GM19099 (cell line): ENCODE data around the gene C10orf95.

Experiments used
- POLR2A ChIP-seq: IDR thresholded peaks from 3 replicates; pipeline ENCODE4 v1.6.1; 2011; ENCODE audit warnings: low read depth; ENCODE audit not compliant: insufficient read length; ENCODE audit errors: extremely low read depth

Gene C10orf95

DNA sequence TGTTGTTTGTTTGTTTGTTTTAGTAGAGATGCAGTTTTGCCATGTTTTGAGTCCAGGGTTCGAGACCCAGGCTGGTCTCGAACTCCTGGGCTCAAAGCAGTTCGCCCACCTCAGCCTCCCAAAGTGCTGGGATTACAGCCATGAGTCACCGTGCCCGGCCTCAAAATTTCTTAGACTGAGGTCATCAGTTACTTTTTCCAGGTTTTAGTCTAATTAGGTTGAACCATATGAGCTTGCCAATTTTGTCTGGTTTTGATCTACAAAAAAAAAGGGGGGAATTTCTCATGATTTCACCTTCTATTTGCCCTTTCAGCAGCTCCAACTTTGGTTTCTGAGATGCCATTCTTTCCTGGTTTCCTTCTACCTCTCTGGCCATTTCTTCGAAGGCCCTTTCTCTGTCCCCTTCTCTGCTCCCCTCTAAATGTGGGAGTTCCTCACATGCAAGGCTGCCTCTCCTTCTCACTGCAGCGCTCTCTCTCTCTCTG lies 24.5 kb downstream of the C10orf95 start:
- TF ChIP-seq POLR2A = no peak

DNA sequence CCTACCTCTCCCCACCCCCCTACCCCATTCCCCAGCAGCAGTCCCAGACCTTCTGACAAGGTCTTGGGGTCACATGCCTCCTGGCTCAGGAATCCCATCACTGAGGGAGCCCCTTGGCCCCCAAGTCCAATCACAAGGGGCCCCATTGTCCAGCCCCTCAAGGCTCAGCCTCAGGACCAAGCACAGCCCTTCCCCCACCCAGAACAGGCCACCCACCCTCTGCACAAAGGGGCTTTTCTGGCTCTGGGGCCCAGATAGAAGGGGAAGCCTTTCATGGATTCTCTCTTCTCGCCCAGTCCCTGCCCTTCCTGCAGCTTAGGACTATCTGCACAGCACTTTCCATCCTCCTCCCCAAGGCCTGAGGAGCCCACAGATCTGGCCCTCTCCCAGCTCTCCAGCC lies 25.9 kb downstream of the C10orf95 start:
- no peak for TF ChIP-seq POLR2A

DNA sequence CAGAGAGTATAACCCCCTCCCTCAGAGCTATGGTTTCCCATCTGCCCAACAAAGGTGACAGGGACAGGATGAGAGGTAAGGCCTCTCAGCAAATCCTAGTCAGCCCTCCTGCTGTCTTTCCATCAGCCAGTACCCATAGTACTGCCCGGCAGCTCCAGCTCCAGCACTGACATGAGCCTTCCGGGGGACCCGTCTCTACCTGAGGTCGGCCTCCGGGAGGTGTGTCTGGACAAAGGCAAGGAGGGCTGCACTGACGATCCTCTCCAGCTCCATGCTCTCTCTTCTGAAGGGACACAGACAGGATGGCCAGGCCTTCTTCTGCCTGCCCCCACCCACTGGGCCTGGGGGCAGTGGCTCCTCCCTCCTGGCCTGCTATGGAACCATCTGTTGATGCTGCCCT lies 26.4 kb downstream of the C10orf95 start:
- no peak for TF ChIP-seq POLR2A

DNA sequence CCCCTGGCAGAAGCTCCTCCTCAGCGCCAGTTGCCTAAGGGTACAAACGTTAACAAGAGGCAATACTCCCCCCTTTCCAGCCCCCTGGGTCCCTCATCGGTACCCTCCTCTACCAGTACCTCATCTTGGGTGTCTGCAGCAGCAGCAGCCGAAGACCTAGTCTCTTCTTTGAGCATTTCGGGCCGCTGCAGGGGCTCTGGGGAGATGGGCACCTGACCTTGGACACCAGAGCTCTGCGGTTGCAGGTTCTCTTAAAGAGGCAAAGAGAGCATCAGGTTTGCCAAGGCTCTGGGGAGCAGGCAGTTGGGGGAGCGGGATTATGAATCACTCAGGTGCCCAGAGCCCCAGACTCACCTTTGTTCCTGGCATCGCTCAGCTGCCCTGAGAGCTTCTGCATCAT lies 27.2 kb downstream of the C10orf95 start:
- no peak for TF ChIP-seq POLR2A

DNA sequence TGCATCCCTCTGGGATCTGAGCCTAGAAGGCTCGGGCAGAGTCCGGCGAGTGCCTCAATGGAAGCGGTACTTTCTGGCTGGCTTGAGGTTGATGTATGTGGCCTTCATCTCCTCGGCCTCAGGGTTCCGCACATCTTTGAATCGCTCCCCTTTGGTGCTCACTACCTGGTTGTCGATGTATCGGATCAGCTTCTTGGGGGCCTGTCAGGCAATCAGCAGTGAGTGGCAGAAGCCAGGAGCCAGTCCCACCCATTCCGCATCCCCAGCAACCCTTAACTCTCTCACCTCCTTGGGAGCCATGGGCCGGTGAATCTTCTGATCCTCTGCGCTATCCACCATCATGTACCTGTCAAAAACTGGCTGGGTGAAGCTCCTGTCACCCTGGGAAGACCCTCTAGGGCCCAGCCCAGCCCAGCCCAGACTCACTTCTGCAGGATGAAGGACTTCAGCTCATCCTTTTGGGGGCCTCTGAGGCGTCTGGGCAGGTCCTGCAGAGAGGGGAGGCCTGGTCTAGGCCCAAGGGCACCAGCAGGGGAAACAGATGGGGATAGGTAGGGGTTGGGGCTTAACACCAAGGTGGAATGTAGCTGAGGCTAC lies 27.9 kb downstream of the C10orf95 start:
- no peak for TF ChIP-seq POLR2A

DNA sequence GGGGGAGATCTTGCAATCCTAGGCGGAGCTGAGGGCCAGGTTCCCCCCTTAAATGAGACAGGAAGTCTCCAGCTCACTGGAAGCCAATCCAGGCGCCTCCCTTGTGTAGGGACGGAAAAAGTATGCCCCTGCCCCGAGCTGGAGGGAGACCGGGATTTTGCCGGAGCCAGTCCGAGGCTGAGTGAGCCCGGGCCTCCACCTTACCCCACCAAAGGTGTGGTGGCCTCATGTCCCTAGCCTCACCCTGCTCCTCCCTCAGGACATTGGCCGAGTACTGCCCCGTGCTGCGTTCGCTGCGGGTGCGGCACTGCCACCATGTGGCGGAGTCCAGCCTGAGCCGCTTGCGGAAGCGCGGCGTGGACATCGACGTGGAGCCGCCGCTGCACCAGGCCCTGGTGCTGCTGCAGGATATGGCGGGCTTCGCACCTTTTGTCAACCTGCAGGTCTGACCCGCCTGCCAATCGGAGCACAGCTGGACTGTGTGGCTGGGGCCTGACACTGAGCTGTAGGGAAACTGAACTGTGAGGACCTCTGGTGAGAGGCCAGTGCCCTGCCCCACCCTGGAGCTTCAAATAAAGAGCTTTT lies 28.7 kb downstream of the C10orf95 start:
- peak; percentile 35 for TF ChIP-seq POLR2A

DNA sequence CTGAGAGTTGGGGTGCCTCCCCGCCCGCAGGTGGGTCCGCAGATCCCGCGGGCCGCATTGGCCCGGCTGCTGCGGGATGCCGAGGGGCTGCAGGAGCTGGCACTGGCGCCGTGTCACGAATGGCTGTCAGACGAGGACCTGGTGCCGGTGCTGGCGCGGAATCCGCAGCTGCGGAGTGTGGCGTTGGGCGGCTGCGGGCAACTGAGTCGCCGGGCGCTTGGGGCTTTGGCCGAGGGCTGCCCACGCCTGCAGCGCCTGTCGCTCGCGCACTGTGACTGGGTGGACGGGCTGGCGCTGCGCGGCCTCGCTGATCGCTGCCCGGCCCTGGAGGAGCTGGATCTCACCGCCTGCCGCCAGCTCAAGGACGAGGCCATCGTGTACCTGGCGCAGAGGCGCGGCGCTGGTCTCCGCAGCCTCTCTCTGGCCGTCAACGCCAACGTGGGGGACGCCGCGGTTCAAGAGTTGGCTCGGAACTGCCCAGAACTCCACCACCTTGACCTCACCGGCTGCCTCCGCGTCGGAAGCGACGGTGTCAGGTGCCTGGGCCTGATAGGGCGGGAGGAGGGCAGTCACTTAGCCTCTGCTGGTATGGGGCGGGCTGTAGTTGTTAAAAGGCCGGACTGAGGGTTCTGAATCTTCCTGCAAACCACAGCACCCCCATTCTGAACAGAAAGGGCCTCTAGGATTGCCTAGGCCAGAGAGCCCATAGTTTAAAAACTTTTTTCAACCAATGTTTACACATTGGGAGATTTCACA lies 29.4 kb downstream of the C10orf95 start:
- no peak for TF ChIP-seq POLR2A

DNA sequence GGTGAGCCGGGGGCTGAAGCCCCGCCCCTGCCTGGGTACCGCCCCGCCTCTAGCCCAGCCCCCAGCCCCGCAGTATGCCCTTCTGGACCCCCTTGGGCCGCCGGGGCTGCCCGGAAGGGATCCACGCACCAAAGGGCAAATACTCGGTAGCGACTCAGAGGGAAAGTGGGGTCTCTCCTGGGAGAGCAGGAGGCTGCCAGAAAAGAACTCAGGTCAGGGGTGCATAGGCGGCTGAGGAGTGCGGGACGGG lies 29.9 kb downstream of the C10orf95 start:
- no peak for TF ChIP-seq POLR2A

DNA sequence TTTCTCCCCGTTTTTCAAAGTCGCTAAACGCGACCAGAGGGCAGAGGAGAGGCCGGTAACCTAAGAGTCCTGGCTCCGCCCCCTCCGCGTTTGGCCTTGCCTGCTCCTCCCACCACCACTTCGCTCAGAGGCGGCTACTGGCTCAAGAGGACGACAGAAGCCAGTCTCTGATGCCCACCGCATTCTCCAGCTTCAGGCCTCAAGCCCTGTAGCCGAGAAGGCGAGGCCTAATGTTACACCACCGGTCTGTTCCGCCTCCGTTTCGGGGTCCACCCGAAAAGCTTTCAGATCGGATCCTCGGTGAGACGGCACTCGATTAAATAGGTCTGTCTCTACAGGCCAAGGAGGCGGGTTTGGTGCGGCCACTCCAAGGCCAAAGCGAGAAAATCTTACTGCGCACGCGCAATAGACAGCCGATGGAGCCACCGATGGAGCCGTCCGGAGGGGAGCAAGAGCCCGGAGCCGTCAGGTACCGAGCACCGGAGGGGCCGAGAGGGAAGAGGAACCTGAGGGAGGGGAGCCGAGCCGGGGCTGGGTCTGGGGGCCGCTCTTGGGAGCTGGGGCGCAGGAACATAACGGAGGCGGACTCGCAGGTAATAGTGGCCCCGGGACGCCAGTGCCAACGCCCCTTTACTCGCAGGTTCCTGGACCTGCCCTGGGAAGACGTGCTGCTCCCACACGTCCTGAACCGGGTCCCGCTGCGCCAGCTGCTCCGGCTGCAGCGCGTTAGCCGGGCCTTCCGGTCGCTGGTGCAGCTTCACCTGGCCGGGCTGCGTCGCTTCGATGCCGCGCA lies 30.4 kb downstream of the C10orf95 start, which contains the start of gene FBXL15:
TSS of gene FBXL15 (plus strand) at position 123 of the 793 bp plus-strand sequence. CDS start at position 417, 294 bp downstream.
- TF ChIP-seq POLR2A = peak; percentile 71

DNA sequence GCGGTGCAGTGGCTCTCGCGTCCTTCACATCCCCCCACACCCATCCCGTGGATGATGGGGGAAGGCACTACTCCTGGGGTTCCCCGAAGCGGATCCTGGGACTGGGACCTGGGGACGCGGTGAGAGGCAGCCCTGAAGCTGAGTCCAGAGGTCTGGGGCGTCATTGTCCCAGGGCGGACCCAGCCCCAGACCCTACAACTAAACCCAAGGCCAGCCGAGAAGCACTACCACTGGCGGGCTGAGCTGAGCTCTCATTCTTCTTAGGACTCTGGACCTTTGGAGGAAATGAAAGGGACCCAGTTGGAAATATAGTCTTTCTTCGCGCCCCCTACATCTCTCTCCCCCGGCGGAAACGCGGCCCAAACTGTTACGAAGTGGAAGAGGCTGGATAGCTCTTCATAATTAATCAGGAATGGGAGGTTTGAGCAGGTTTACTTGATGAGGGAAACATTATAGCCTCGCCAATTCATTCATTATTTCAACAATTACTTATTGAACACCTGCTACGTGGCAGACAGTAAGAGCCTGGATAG lies 31.1 kb downstream of the C10orf95 start:
- no peak for TF ChIP-seq POLR2A

DNA sequence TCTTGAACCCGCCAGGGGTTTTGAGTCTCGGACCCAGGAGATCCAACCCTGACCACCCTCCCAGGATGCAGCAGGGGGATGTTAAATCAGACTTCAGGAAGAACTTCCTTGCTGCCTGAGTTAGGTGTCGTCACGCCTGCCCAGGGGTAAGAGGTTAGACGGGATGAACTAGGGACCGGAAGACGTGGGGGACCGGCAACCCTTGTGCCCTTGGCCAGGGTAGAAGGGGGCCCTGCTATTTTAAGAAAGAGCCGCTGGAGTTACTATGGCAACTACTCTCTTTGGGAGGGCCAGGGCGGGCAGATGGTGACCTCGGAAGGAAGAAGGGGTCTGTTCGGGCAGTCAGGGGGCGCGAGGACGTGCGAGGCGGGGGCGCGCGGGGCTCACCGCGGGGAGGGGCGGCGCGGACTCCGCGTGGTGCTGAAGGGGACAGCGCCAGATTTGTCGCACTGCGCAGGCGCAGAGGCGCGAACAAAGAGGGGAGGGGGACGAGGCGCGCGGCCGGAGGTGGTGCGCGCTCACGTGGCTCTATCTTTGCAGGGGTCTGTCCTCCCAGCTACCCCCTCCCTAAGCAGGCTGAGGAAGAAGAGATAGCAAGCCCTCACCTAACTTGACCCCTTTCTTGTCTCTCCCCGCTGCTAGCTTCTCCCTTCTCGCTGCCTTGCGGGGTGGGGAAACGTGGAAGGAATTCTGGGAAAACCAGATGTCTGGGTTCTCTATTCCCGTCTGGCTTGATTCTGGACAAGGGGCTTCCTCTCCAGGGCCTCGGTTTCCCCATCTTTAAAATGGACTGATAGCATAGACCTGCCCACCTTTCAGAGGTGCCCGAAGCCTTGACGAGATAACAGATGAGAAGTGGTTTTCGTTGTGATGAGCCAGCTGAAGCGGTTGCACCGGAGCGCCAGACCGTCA lies 31.8 kb downstream of the C10orf95 start:
- no peak for TF ChIP-seq POLR2A

DNA sequence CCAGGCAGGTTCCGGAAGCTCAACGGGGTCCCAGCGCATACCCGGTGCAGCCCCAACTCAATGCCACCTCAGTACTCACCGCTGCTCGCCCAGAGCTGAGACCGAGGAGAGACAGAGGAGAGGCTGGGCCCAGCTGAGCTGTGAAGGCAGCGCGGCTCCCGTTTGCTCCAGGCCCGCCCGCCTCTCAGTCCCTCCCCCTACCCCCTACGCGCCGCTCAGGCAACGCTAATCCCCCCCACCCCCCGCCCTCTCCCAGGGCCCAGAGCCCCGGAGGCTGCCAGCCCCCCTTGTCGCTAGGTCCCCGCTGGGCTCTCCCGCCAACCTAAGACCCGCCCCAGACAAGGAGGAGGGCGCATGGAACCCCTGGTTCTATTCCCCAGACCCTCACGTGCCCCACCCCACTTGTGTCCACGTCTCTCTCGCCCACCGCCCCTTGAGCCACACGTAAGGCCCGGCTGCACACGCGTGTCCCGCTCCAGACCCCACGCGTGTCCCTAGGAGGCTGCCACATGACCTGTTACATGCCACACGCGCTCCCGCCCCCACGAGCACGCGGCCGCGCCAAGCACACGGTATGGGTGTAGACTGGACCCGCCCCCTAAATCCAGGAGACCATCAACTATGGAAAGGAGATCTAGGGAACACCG lies 32.6 kb downstream of the C10orf95 start, which contains the start of gene PSD:
TSS of gene PSD (minus strand) at position 164 of the 647 bp plus-strand sequence. CDS start 1,747 bp downstream, outside the sequence.
- no peak for TF ChIP-seq POLR2A

DNA sequence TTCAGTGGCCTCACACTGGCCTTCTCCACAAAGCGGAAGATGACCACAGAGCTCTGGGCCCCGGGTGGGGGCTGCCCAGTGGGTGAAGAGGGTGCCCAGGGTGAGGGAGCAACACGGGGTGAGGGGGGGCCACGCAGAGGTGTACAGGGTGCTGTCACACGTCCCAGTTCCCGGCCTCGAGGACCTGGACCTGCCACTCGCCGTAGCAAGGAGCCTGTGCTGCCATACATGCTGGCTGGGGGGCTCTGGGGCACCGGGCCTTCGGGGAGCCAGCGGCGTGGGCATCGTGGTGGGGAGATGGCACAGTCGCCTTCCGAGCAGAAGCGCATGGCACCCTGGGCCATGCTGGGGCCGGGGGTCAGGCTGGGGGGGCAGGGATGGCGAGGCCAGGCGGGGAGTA lies 34.6 kb downstream of the C10orf95 start:
- no peak for TF ChIP-seq POLR2A

DNA sequence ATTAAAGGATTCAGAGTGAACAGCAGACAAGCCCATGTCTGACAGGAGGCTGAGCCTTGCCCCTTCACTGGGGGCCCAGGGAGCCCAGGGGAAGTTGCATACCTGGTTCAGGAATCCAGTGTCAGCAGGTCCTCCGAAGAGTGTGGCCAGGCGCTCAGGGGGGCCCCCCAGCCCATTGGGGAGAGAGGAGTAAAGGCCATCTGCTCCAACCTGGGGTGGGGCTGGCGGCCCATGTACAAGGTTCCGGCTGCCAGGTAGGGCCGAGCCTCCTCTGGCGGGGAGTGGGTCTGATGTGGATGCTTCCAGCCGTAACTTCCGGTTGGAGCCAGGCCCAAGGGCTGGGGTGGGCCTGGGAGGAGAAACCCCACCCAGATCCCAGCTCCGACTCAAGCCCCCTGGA lies 35.1 kb downstream of the C10orf95 start:
- no peak for TF ChIP-seq POLR2A

DNA sequence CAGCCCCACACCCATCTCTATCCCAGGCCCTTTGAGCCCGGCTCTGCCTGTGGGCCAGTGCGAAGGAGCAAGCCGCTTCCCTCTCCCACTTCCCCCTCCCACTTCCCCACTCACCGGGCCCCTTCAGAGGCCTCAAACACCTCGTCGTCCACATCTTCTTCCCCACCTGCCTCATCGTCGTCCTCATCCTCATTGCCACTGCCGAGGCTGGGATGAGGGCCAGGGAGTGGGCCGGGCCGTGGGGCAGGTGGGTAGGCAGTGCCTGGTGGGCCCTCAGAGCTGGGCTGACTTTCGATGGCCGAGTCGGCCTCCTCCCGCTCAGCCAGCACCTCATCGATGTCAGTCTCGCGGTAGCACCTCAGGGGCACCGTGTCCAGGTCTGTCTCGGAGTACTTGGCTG lies 36.6 kb downstream of the C10orf95 start:
- TF ChIP-seq POLR2A = no peak
